ENCODE results near the gene TMEM190. TPM values are rescaled to one million over a fixed set of nuclear protein-coding genes. Genes with fewer than 3 reads are reported as not detected.

The TMEM190 gene
- polyA plus RNA-seq, 3 donors: 0.23 to 0.36 TPM; not detected in 1

DNA sequence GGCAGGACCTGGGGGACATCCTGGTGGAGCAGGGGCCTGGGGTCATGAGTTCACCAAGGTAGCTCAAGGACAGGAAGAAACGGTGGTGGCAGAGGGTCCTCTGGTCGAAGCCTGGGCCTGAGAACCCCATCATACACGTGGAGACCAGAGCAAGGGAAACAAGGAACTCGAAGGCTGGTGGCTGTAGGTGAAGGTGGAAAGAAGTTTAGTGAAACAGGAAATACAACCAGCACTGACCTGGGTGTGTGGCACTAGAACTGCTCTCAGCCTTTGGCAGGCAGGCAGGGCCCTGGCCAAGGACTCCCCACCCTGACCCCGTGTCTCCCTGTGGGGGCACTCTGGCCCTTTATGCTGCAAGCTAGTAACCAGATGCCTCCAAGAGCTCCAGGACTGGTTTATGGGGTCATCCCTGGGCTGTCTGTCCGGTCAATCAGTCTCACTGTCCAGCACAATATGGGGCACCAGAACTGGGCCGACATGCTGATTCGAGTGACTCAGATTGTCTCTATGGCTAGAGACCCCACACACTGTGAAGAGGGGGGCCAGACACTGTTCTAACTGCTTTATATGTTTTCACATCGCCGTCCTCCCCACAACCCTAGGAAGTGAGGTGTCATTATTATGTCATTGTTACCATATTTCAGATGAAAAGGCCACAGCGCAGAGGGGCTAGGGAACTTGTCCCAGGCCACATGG, 25.9 kb upstream of the TMEM190 start:
- DNase-seq (ENCODE audit: low read depth in 3 of 3, low spot score in 2 of 3): no peak

GRCh38 chr19:55352040-55352439, 24.6 kb upstream of the TMEM190 start:
- DNase-seq (ENCODE audit: low read depth in 3 of 3, low spot score in 2 of 3): no peak

- DNase-seq (ENCODE audit: low read depth in 3 of 3, low spot score in 2 of 3): no peak
Observed at GRCh38 chr19:55352549-55353145, 24.0 kb upstream of the TMEM190 start.

- DNase-seq (ENCODE audit: low read depth in 3 of 3, low spot score in 2 of 3): no peak
Observed at GRCh38 chr19:55353356-55353802, 23.2 kb upstream of the TMEM190 start.

DNA sequence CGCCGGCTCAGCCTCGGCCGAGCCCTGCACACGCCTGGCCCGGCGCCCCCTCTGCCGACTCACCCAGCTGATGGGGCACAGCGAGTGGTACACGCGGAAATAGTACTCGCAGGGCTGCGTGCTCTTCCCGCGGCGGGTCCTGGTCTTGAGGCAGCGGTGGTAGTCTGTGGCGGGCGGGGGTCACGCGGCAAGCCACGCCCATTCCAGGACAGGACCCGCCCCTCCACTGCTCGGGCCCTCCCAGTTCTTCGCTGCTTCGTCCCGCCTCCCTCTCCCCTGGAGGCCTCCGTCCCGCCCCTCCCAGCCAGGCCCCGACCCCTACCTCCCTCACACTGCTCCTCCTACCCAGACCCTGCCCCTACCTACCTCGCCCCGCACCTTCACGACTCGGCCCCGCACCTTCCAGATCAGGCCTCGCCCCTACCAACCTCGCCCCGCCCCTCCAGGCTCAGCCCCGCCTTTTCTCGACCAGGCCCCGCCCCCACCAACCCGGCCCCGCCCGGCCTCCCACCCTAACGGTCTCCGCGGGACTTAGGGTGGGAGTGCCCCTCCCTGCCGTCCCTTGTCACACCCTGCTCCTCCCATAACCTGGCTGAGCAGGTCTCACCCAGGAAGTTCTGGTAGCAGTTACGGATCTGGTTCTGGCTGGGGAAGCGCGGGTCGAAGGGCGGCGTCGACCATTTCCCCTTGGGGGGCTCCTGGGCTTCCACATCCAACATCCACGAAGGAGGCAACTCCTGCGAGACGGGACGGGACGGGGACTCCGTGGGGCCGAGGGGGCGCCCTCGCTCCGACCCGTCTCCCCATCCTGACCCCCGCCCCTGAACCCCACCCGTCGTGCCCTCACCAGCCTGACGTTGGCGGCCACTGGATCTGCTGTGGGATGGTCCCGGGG, 22.6 kb upstream of the TMEM190 start:
- no peak for DNase-seq (ENCODE audit: low read depth in 3 of 3, low spot score in 2 of 3)

DNA sequence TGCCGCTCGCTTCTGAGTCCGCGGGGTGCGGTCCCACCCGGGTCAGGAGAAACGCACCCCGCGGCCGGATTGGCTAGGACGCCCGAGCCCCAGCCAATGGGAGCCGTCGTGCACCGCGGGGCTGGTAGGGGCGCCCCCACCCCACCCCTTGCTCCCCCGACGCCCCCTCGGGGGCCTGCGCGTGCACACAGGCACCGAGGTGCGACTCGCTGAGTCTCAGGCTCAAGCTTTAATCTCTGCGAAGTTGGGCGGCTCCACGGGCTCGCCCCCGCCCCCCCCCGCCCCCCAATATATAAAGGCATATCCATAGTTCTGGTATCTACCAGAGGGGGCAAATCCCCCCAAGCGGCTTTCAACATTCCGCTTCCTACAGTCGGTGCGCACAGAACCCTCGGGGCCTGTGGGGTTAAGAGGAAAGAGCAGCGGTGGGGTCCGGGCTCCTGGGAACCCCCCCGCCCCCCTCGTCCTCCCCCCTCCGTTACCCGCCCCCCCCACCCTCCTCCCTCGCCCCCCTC, 21.9 kb upstream of the TMEM190 start, which contains the start of gene COX6B2:
COX6B2 (minus strand) TSS at position 22 of the 515 bp plus-strand sequence. CDS start 198 bp downstream, outside the sequence.
- no peak for DNase-seq (ENCODE audit: low read depth in 3 of 3, low spot score in 2 of 3)

DNA sequence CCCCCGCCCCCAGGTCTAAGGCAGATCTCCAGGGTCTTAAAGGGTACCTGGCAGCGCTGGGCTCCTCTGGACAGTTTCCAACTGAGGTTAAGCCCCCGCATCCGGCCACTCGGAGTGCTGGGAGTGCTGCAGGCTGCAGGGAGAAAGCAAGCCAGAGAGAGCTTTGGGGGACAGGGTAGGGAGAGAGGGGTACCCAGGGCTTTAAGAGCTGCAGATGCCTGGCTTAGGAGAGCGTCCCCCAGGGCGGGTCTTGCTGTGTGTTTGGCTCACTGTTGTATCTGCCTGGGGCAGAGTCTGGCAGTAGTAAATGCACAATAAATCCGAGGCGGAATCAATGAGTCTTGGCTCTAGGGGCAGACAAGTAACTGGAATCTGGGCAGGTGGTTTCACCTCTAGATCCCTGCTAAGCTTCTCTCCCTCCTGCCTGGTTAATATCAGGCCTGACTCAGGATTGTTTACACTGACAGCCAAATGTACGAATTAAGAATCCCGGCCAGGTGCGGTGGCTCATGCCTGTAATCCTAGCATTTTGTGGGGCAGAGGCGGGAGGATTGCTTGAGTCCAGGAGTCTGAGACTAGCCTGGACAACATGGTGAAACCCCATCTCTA, 21.3 kb upstream of the TMEM190 start:
- DNase-seq (ENCODE audit: low read depth in 3 of 3, low spot score in 2 of 3): no peak

GRCh38 chr19:55358493-55358892, 18.1 kb upstream of the TMEM190 start:
- no peak for DNase-seq (ENCODE audit: low read depth in 3 of 3, low spot score in 2 of 3)

DNA sequence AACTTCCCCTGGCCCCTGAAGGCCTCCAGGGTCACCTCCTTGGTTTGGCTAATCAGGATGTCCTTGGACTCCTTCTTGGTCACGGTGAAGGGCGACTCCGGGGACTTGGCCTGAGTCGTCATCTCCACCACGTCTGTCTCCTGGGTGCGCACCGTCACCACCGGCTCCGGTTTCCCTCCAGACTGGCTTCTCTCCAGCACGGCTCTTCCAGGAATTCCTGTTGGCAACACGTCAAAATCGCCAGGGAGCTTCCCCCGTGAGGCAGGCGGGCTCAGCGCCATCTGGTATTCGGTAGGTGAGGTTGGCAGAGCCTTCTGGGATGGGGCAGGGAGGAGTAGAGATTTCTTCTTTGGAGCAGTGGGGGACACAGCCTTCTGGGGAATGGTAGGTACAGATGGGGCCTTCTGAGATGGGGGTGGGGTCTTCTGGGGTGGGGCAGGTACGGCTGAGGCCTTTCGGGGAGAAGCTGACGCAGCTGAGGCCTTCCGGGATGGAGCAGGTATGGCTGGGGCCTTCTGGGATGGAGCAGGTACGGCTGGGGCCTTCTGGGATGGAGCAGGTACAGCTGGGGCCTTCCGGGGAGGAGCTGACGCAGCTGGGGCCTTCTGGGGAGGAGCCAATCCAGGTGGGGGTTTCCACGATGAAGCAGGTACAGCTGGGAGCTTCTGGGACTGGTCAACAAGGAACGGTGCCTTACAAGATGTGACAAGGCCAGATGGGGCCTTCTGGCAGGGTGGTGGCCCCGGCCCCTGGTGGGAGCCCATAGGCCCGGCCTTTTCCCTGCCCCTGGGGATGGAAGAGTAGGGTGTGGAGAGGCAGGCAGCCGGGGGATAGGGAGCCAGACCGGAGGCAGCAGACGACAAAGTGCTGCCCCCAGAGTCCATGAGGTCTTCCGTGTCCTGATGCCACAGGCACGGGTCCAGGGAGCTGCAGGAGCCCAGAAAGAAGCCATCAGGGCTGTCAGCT, 17.4 kb upstream of the TMEM190 start:
- DNase-seq (ENCODE audit: low read depth in 3 of 3, low spot score in 2 of 3): no peak

DNA sequence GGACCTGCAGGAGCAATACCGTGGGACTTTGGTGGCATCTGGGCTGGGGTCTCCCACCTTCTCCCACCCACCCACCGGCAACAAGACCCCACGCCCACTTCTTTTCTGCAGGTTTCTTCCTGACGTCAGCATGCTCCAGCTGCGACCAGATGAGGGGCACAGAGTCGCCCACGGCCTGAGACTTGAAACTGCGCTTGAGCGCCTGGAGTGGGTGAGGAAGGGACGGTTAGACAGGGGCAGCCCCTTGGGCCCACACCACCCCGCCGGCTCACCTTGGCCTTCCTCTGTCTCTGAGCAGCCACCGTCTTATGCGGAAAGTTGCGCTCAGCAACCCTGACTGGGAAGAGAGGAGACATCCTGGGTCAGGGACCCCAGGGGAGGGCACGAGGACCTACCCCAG, 15.7 kb upstream of the TMEM190 start:
- DNase-seq (ENCODE audit: low read depth in 3 of 3, low spot score in 2 of 3): no peak

GRCh38 chr19:55362174-55362989, 14.2 kb upstream of the TMEM190 start:
- no peak for DNase-seq (ENCODE audit: low read depth in 3 of 3, low spot score in 2 of 3)

GRCh38 chr19:55362990-55363716, 13.5 kb upstream of the TMEM190 start, which contains the start of gene GARIN5B:
Gene GARIN5B (minus strand): TSS chr19:55363260. CDS start chr19:55363066, 194 bp downstream.
- DNase-seq (ENCODE audit: low read depth in 3 of 3, low spot score in 2 of 3): no peak

- DNase-seq (ENCODE audit: low read depth in 3 of 3, low spot score in 2 of 3): no peak
Observed at GRCh38 chr19:55365245-55365644, 11.4 kb upstream of the TMEM190 start.

DNA sequence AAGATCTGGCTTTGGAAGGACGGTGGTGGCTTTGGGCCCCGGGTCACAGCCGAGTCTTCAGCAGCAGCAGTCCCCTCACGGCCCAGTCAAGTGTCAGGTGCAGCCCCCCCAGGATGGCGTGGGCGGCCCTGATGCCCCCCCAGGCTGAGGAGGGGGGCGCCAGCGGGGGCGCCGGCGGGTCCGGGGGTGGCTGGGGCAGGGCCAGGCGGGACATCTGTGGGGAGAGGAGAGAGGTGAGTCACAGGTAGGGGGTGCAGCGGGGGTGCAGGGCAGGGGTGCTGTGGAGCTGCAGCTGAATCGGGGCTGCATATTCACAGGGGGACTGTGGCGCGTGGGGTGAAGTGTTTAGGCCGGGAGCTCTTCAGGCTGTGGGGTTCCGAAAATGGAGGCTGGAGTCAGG, 10.7 kb upstream of the TMEM190 start:
- no peak for DNase-seq (ENCODE audit: low read depth in 3 of 3, low spot score in 2 of 3)

- no peak for DNase-seq (ENCODE audit: low read depth in 3 of 3, low spot score in 2 of 3)
Observed at GRCh38 chr19:55366790-55367189, 9.8 kb upstream of the TMEM190 start.

GRCh38 chr19:55368106-55368505, 8.5 kb upstream of the TMEM190 start:
- DNase-seq (ENCODE audit: low read depth in 3 of 3, low spot score in 2 of 3): no peak

DNA sequence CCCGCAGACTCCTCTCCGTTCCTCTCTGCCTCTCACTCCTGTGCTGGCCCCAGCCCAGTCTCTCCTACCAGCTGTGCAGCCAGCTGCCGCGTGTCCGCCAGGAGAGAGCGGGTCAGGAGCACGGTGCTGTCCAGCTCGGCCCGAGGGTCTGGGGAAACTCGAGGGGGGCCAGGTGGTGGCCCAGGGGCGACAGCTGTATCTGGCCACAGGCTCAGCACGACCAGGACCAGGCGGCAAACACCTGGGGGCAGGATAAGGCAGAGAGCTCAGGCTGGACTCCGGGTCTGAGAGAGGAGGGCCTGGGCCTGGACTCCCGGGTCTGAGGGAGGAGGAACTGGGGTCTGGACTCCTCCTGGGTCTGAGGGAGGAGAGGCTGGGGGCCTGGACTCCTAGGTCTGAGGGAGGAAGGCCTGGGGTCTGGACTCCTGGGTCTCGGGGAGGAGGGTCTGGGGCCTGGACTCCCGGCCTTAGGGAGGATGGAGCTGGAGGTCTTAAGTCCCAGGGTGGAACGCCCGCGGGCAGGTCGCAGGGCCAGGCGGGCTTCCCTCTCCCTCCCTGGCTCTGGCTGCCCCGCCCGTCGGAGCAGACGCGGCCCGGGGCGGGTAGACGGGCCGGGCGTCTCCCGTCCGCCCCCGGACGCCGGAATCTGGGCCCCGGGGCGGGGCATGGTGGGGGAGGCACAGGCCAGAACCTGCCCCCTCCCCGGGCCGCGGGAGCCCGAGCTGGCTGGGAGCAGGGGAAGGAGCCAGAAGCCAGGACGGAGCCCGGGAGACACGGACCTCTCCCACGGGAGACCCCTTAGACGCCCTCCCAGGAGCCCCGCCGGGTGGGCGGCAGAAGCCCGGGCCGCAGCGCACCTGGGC, 7.7 kb upstream of the TMEM190 start:
- no peak for DNase-seq (ENCODE audit: low read depth in 3 of 3, low spot score in 2 of 3)

Measured in right renal cortex interstitium (tissue), 3 donors.